Activated T-helper 1 cell treated with Interleukin-2 at 50 U/mL for 16 hours (primary cell): ENCODE data around the gene SMIM23.
"Not testable (repeated sequence)": the region's sequence is repeated elsewhere in the genome, so short reads cannot be mapped to it uniquely, and the experiment has no call there.

Experiments
- DNase-seq: peaks from one replicate; pipeline ENCODE4 v3.0.0-alpha.2; 2020; ENCODE audit warnings: low read depth

The SMIM23 gene

GRCh38 chr5:171774418-171774817 lies 11.2 kb upstream of the SMIM23 start:
- no peak for DNase-seq

GRCh38 chr5:171776213-171776612 lies 9.4 kb upstream of the SMIM23 start:
- DNase-seq, result no peak

GRCh38 chr5:171776770-171777759 lies 8.6 kb upstream of the SMIM23 start:
- no peak for DNase-seq

- not testable (repeated sequence) for DNase-seq
These were observed 3.9 kb upstream of the SMIM23 start for GRCh38 chr5:171781744-171782143.

GRCh38 chr5:171782332-171782966 lies 3.2 kb upstream of the SMIM23 start:
- DNase-seq, result no peak

- no peak for DNase-seq
These were observed 2.6 kb upstream of the SMIM23 start for GRCh38 chr5:171783051-171783450.

- DNase-seq, result no peak
These were observed 3.7 kb downstream of the SMIM23 start for GRCh38 chr5:171789353-171789752.

GRCh38 chr5:171790408-171790807 lies 4.8 kb downstream of the SMIM23 start:
- DNase-seq, result no peak

GRCh38 chr5:171794470-171794960 lies 8.9 kb downstream of the SMIM23 start:
- no peak for DNase-seq

GRCh38 chr5:171795381-171795780 lies 9.8 kb downstream of the SMIM23 start:
- DNase-seq, result no peak

GRCh38 chr5:171796436-171796835 lies 10.8 kb downstream of the SMIM23 start:
- DNase-seq, result no peak

- DNase-seq, result no peak
These were observed 11.9 kb downstream of the SMIM23 start for GRCh38 chr5:171797543-171797942.

- DNase-seq, result no peak
These were observed 12.8 kb downstream of the SMIM23 start for GRCh38 chr5:171798418-171798817.

- DNase-seq, result no peak
These were observed 16.2 kb downstream of the SMIM23 start for GRCh38 chr5:171801839-171802238.

GRCh38 chr5:171805746-171806145 lies 20.1 kb downstream of the SMIM23 start:
- no peak for DNase-seq

GRCh38 chr5:171806976-171807747 lies 21.5 kb downstream of the SMIM23 start:
- no peak for DNase-seq

GRCh38 chr5:171808453-171808852 lies 22.8 kb downstream of the SMIM23 start:
- DNase-seq, result no peak

- no peak for DNase-seq
These were observed 23.3 kb downstream of the SMIM23 start for GRCh38 chr5:171808951-171809350.

GRCh38 chr5:171810227-171810626 lies 24.6 kb downstream of the SMIM23 start:
- no peak for DNase-seq

GRCh38 chr5:171813270-171813669 lies 27.7 kb downstream of the SMIM23 start:
- DNase-seq, result no peak

- no peak for DNase-seq
These were observed 28.3 kb downstream of the SMIM23 start for GRCh38 chr5:171813813-171814490.

- DNase-seq, result no peak
These were observed 31.0 kb downstream of the SMIM23 start for GRCh38 chr5:171816666-171817065.
